Uterus (tissue), 4 donors: Measurements from ENCODE around the gene LCORL. TPM values are rescaled to one million over a fixed set of nuclear protein-coding genes. Genes with fewer than 3 reads are reported as not detected.

Source experiments
- DNase-seq, 2 donors: peaks; one replicate each; pipeline ENCODE4 v3.0.0-alpha.2; 2019 to 2020
- H3K27ac ChIP-seq, 2 donors: fragments of 200-600 bp; sonication (generic); 1 replicate in 1 of 2; 2 replicates in 1 of 2; pipeline ENCODE4 v1.5.1; 2016 to 2018
- H3K27me3 ChIP-seq, 2 donors: fragments of 200-600 bp; sonication (generic); one replicate each; pipeline ENCODE4 v1.5.1; 2018 to 2019; ENCODE audit warnings: control low read depth in 1 of 2
- H3K36me3 ChIP-seq, 2 donors: fragments of 200-600 bp; sonication (generic); one replicate each; pipeline ENCODE4 v1.5.1; 2019; ENCODE audit warnings: control low read depth in 1 of 2
- H3K4me1 ChIP-seq, 2 donors: fragments of 200-600 bp; sonication (generic); one replicate each; pipeline ENCODE4 v1.5.1; 2018 to 2019; ENCODE audit warnings: control low read depth in 1 of 2
- H3K4me3 ChIP-seq, 2 donors: fragments of 200-600 bp; sonication (generic); 1 replicate in 1 of 2; 2 replicates in 1 of 2; pipeline ENCODE4 v1.5.1; 2018 to 2019; ENCODE audit warnings: mild to moderate bottlenecking in 1 of 2
- H3K9me3 ChIP-seq, 2 donors: fragments of 200-600 bp; sonication (generic); one replicate each; pipeline ENCODE4 v1.5.1; 2019; ENCODE audit warnings: control low read depth in 1 of 2
- POLR2A ChIP-seq, 2 donors: fragments of 450-650 bp; IDR thresholded peaks; one replicate each; pipeline ENCODE4 v1.6.1; 2016; ENCODE audit warnings: antibody characterized with exemption in 2 of 2, mild to moderate bottlenecking in 1 of 2, moderate library complexity in 1 of 2
- intact Hi-C: fragments of 100-400 bp; cut with DNase I; formaldehyde crosslinking; loops from one replicate; pipeline ENCODE4 v1.15.1; 2023; ENCODE audit warnings: low total_unique reads
- total RNA-seq, 4 donors: library from RNA; depleted of rRNA in 3 of 4; stranded (reverse); fragments of >200 nt in 3 of 4; gene quantifications; one replicate each; pipeline versions ENCODE4 v1.1.0 to v1.2.4, GENCODE V29; 2014 to 2023
- TF ChIP-seq, protein P1 (sequence below), 4 experiments: fragments of 200-600 bp in 2 of 4; fragments of 450-650 bp in 2 of 4; sonication (generic) in 2 of 4; IDR thresholded peaks; one replicate each; pipeline ENCODE4 v1.5.1; 2016 to 2019; ENCODE audit warnings: antibody characterized with exemption in 4 of 4, mild to moderate bottlenecking in 2 of 4, moderate library complexity in 1 of 4
- donor health status: DM: yes; HTN: yes; CAD: no.

LCORL gene
- total RNA-seq, 4 donors from 2014 or later: 14.1 to 66.7 (median 23.1) TPM

DNA sequence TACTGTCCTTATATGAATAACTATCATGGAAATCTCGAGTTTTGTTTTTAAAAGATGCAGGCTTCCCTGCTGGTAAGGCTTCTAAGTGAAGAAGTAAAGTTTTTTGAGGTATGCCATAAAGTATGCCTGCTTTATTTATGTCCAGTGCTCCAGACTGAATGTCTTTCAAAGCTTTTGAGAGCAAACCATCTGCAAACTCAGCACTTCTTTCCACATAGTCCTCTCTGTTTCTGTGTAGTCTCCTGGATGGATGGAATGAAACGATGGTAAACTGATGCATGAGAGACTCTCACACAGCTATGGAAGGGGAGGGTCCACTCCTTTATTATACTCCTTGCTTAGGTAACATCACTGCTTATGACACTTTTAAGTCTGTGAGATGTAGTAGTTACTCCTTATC lies 137.0 kb downstream of the LCORL start:
- DNase-seq: no peak
- Histone ChIP-seq H3K36me3 (no peaks in the 10 kb centered on the region), H3K27me3 (no peaks in the 10 kb centered on the region), H3K9me3 (no peaks in the 10 kb centered on the region), H3K4me3 (no peak overlapping the region), H3K27ac (no peak overlapping the region), H3K4me1 (no peaks in the 10 kb centered on the region)
- TF ChIP-seq POLR2A (IDR thresholded peaks at IDR 0.05): no peak
- TF ChIP-seq, protein P1, sequence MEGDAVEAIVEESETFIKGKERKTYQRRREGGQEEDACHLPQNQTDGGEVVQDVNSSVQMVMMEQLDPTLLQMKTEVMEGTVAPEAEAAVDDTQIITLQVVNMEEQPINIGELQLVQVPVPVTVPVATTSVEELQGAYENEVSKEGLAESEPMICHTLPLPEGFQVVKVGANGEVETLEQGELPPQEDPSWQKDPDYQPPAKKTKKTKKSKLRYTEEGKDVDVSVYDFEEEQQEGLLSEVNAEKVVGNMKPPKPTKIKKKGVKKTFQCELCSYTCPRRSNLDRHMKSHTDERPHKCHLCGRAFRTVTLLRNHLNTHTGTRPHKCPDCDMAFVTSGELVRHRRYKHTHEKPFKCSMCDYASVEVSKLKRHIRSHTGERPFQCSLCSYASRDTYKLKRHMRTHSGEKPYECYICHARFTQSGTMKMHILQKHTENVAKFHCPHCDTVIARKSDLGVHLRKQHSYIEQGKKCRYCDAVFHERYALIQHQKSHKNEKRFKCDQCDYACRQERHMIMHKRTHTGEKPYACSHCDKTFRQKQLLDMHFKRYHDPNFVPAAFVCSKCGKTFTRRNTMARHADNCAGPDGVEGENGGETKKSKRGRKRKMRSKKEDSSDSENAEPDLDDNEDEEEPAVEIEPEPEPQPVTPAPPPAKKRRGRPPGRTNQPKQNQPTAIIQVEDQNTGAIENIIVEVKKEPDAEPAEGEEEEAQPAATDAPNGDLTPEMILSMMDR (IDR thresholded peaks at IDR 0.05): no peak
- intact Hi-C loops: no loop called here

DNA sequence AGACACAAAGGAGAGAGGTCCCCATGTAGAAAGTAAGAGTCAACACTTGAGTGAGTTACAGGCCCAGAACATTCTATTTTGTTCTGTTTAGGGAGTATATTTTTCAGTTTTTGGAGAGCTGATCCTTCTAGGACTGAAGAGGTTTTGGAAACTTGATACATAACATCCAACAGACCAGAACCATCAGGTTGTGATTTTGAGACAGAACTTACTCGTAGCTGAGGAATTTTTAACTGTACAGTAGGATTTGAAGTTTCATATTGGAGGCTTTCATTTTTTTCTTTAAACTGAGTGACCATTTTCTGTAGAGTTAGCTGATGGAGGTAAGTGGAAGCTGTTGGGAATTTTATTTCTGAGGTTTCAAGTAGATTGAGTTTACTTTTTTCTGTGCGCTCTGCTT lies 137.5 kb downstream of the LCORL start:
- no peak overlapping the region for H3K27ac ChIP-seq
- no peaks in the 10 kb centered on the region for H3K36me3 ChIP-seq
- intact Hi-C loops: no loop called here
- TF ChIP-seq POLR2A (IDR thresholded peaks at IDR 0.05): no peak
- TF ChIP-seq, protein P1 (IDR thresholded peaks at IDR 0.05): no peak
- no peaks in the 10 kb centered on the region for H3K9me3 ChIP-seq
- DNase-seq: no peak
- H3K27me3 ChIP-seq: no peaks in the 10 kb centered on the region
- H3K4me3 ChIP-seq: no peak overlapping the region
- no peaks in the 10 kb centered on the region for H3K4me1 ChIP-seq

DNA sequence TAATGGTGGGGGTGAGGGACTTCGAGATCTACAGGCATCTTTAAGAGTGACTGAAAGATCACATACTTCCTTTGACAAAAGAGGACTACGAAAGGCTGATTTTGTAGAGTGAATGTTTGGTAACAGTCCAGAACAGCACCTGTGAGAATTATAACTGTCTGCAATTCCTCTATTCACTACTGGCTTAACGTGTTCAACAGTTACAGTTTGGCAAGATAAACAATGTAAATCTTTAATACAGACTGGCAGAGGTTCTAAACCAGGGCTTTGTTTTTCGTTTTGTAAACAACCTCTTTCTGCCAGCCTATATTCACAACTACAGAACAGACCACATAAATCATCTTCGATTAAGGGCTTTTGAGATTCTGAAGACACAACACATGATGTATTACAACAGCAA lies 143.9 kb downstream of the LCORL start:
- H3K9me3 ChIP-seq: no peaks in the 10 kb centered on the region
- no peak for TF ChIP-seq POLR2A (IDR thresholded peaks at IDR 0.05)
- TF ChIP-seq, protein P1 (IDR thresholded peaks at IDR 0.05): no peak
- DNase-seq: no peak
- no peak overlapping the region for H3K27ac ChIP-seq
- H3K27me3 ChIP-seq: no peaks in the 10 kb centered on the region
- intact Hi-C loops: no loop called here
- H3K36me3 ChIP-seq: no peaks in the 10 kb centered on the region
- no peak overlapping the region for H3K4me3 ChIP-seq
- no peaks in the 10 kb centered on the region for H3K4me1 ChIP-seq

DNA sequence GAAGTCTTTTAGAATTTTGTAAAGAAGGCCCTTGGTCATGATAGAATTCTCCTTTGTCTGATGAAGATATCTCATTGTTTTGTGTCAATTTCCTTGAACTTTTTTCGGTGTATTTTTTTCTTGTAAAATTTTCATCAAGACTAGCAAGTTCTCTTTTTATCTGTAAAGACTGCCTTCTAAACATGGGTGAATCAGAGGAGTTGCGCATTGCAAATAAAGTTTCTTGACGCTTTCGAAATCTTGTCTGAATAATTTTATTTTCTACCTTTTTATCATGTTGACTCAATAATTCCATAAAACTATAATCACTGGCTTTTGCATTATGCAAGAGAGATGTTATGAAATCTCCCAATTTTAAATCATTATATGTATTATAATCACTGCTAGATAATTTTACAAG lies 144.6 kb downstream of the LCORL start:
- intact Hi-C loops: no loop called here
- H3K4me1 ChIP-seq: no peaks in the 10 kb centered on the region
- no peak for TF ChIP-seq POLR2A (IDR thresholded peaks at IDR 0.05)
- TF ChIP-seq, protein P1 (IDR thresholded peaks at IDR 0.05): no peak

DNA sequence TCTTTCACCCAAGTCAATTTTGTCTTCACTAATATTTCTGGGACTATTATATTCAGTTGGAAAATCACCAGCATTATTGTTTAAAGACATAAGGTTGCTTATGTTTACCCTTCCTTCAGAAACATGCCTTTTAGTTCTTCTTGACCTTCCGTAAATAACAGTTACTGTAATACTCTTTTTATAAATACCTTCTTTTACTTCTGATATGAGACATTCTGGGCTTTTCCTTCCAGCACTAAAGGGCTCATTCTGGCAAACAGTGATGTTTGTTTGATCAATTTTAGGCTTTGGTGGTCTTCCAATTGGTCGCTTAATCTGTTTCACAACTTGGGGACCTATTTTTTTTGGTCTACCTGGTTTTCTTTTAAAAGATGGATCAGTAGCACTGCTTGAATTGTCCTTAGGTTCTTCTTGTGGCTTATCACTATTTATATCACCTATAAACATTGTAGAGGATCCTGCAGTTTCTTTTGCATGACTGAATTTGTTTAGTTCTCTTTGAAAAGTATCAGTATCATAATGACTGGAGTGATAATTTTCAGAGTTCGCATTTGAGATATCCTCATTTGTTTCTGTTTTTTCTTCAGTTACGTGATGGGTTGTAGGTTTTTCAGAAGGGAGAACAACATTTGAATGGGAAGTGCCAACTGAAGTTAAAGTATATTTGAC lies 146.0 kb downstream of the LCORL start:
- intact Hi-C loops: no loop called here
- no peak for DNase-seq
- Histone ChIP-seq H3K9me3 (no peaks in the 10 kb centered on the region), H3K27me3 (no peaks in the 10 kb centered on the region), H3K4me1 (no peaks in the 10 kb centered on the region), H3K36me3 (no peaks in the 10 kb centered on the region), H3K4me3 (no peak overlapping the region), H3K27ac (no peak overlapping the region)
- no peak for TF ChIP-seq POLR2A (IDR thresholded peaks at IDR 0.05)
- TF ChIP-seq, protein P1 (IDR thresholded peaks at IDR 0.05): no peak

More for the DNA sequence above, 144.6 kb downstream of the LCORL start:
- H3K27ac ChIP-seq: no peak overlapping the region
- no peaks in the 10 kb centered on the region for H3K36me3 ChIP-seq
- no peak overlapping the region for H3K4me3 ChIP-seq
- H3K9me3 ChIP-seq: no peaks in the 10 kb centered on the region
- DNase-seq: no peak
- H3K27me3 ChIP-seq: no peaks in the 10 kb centered on the region
